Measurements from ENCODE around the gene HSPH1. TPM values are rescaled to one million over a fixed set of nuclear protein-coding genes. Genes with fewer than 3 reads are reported as not detected.

The HSPH1 gene
- total RNA-seq, 1 experiment from 2014 or later, result 116 TPM

DNA sequence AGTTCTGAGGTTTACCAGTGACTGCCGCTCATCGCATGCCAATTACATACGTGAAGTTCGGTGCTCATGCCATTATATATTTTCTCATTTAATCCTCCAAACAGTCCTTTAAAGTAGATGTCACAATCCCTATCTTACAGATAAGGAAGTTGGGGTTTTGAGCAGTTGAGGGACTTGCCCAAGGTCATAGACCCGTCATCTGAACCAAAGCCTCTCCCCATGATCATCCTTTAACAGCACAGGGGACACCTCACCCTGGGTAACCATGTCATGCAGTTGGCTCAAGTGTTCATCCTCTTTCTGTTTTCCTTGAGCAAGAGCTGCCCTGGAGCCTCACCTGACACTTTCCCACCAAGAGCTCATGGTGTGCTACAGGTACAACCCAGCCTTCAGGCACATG, 69.1 kb downstream of the HSPH1 start:
- peaks cover 0 to 7% of the 10 kb centered on the region in 2 experiments; a peak in 2 of 4 replicates for H3K4me1 ChIP-seq (ENCODE audit: control insufficient read depth in 1 of 2, insufficient read depth in 2 of 2, low read length in 2 of 2)
- intact Hi-C loops (cut with micrococcal nuclease), result no loop called here
- no peak overlapping the region for H3K9ac ChIP-seq (ENCODE audit: low read length)
- H3K9me3 ChIP-seq (ENCODE audit: control insufficient read depth in 1 of 2, insufficient read depth in 1 of 2, low read depth in 1 of 2, low read length in 2 of 2), result no peaks in the 10 kb centered on the region
- H4K20me1 ChIP-seq (ENCODE audit: insufficient read depth), result no peaks in the 10 kb centered on the region
- ChIA-PET POLR2A (no interaction called here), RAD21 (ENCODE audit: low non-redundant PET in 1 of 2, low total read pairs in 2 of 2, uncharacterized antibody in 2 of 2, unreplicated experiment in 2 of 2) (no interaction called here), CTCF (no interaction called here)
- no peaks in the 10 kb centered on the region for H3K27me3 ChIP-seq (ENCODE audit: insufficient read depth, low read length)
- TF ChIP-seq FOSL1 (IDR thresholded peaks at IDR 0.05; ENCODE audit: low read depth) (no peak), JUND (IDR thresholded peaks at IDR 0.05) (no peak), REST (IDR thresholded peaks at IDR 0.05; ENCODE audit: low read depth) (no peak), ZNF274 (IDR thresholded peaks at IDR 0.05; ENCODE audit: low read depth, low read length) (no peak), ELF1 (IDR thresholded peaks at IDR 0.05; ENCODE audit: borderline replicate concordance, low read depth) (no peak), MAX (IDR thresholded peaks at IDR 0.05) (no peak), EZH2phosphoT487 (IDR thresholded peaks at IDR 0.05; ENCODE audit: borderline replicate concordance) (no peak), ZFX (IDR thresholded peaks at IDR 0.05) (no peak), SRF (IDR thresholded peaks at IDR 0.05; ENCODE audit: low read depth) (no peak), CEBPB (IDR thresholded peaks at IDR 0.05; ENCODE audit: low read depth) (no peak), ZBTB33 (IDR thresholded peaks at IDR 0.05; ENCODE audit: extremely low read depth, insufficient replicate concordance, low read length) (no peak), POLR2AphosphoS5 (IDR thresholded peaks at IDR 0.05; ENCODE audit: low read depth, low read length) (no peak), RAD21 (IDR thresholded peaks at IDR 0.05; ENCODE audit: low read depth) (no peak), POLR2A (IDR thresholded peaks at IDR 0.05; ENCODE audit: borderline replicate concordance, extremely low read depth, insufficient read depth, insufficient read length) (no peak), SIN3A (IDR thresholded peaks at IDR 0.05; ENCODE audit: low read depth) (no peak)
- H3K4me3 ChIP-seq (replicated peaks in 1 of 2; ENCODE audit: low read depth in 1 of 2, low read length in 2 of 2), result no peak overlapping the region
- H3K36me3 ChIP-seq (ENCODE audit: control insufficient read depth in 1 of 2, insufficient read depth in 2 of 2, low read length in 2 of 2), result no peaks in the 10 kb centered on the region
- no peaks in the 10 kb centered on the region for H3K79me2 ChIP-seq (ENCODE audit: insufficient read depth, low read length)
- no peak overlapping the region for H3K4me2 ChIP-seq (ENCODE audit: low read length)
- ATAC-seq, result no peak
- DNase-seq (ENCODE audit: low read depth, low spot score), result no peak
- no peak overlapping the region for H2AFZ ChIP-seq (ENCODE audit: low read depth, low read length, poor library complexity, severe bottlenecking)
- no peaks in the 10 kb centered on the region for H3K9me2 ChIP-seq (ENCODE audit: insufficient read depth)
- BruUV-seq (replicated peaks), result no TSS peak
- no peak overlapping the region for H3K27ac ChIP-seq (ENCODE audit: low read depth, low read length)
